Panc1 (cell line): ENCODE results near the gene RNF169. TPM values are rescaled to one million over a fixed set of nuclear protein-coding genes. Genes with fewer than 3 reads are reported as not detected.

Experiments used
- ATAC-seq: fragments of 200-7000 bp; cut with Tn5 transposase; 2 replicates; pipeline ENCODE4 v1.9.1; 2020; ENCODE audit warnings: mild to moderate bottlenecking, moderate library complexity
- BruUV-seq: library from RNA; stranded (reverse); fragments of 400-500 nt; replicated peaks from 2 replicates; lab custom pipeline; 2021; lab: Mats Ljungman, UMichigan
- CTCF ChIA-PET: fragments of 300-600 bp; sonication (Branson Sonifier 250); formaldehyde crosslinking; loops from one replicate; lab custom pipeline; 2022; ENCODE audit warnings: antibody characterized with exemption; lab: Charles Lee
- POLR2A ChIA-PET: fragments of 300-600 bp; sonication (Branson Sonifier 250); formaldehyde crosslinking; loops from one replicate; lab custom pipeline; 2022; ENCODE audit warnings: antibody characterized with exemption; lab: Charles Lee
- DNase-seq: peaks from one replicate; pipeline ENCODE4 v3.0.0-alpha.2; 2010; ENCODE audit warnings: low read depth, low spot score
- H3K27ac ChIP-seq: 2 replicates; pipeline ENCODE4 v1.5.1; 2011; ENCODE audit warnings: mild to moderate bottlenecking, low read length, inconsistent platforms
- H3K27me3 ChIP-seq: fragments of 200-500 bp; sonication (Bioruptor generic); 2 replicates; pipeline ENCODE4 v1.6.0; 2014; ENCODE audit warnings: low read length, inconsistent platforms; ENCODE audit not compliant: control insufficient read depth, insufficient read depth
- H3K36me3 ChIP-seq: fragments of 200-500 bp; sonication (Bioruptor generic); 2 replicates; pipeline ENCODE4 v1.5.1; 2014; ENCODE audit warnings: inconsistent platforms, mild to moderate bottlenecking, low read length, moderate library complexity; ENCODE audit not compliant: control insufficient read depth, insufficient read depth
- H3K4me1 ChIP-seq: 2 replicates; pipeline ENCODE4 v1.5.1; 2011; ENCODE audit warnings: inconsistent platforms, mild to moderate bottlenecking, low read length, moderate library complexity; ENCODE audit not compliant: control insufficient read depth, insufficient read depth
- H3K4me3 ChIP-seq, 2 experiments: 2 replicates each; pipeline ENCODE4 v1.5.1; 2011 to 2012; ENCODE audit warnings: low read depth in 2 of 2, low read length in 2 of 2, mild to moderate bottlenecking in 2 of 2, inconsistent platforms in 1 of 2, moderate library complexity in 1 of 2
- H3K9me3 ChIP-seq: fragments of 200-500 bp; sonication (Bioruptor generic); 2 replicates; pipeline ENCODE4 v1.5.1; 2014; ENCODE audit warnings: low read depth, mild to moderate bottlenecking, inconsistent platforms, low read length, moderate library complexity; ENCODE audit not compliant: control insufficient read depth, insufficient read depth
- POLR2AphosphoS5 ChIP-seq: IDR thresholded peaks from 2 replicates; pipeline ENCODE4 v1.6.1; 2012; ENCODE audit warnings: mild to moderate bottlenecking, low read depth, low read length, moderate library complexity
- SIN3A ChIP-seq: IDR thresholded peaks from 2 replicates; pipeline ENCODE4 v1.6.1; 2012; ENCODE audit warnings: low read depth, mild to moderate bottlenecking, low read length, moderate library complexity, borderline replicate concordance; ENCODE audit not compliant: insufficient read depth
- TCF7L2 ChIP-seq: IDR thresholded peaks from 2 replicates; pipeline ENCODE4 v1.6.1; 2011; ENCODE audit warnings: mild to moderate bottlenecking, low read depth, low read length, inconsistent platforms
- in situ Hi-C: cut with HindIII; loops from 2 replicates; pipeline ENCODE4 v1.10.0; 2016; ENCODE audit warnings: low sequenced_read_pairs, low pct_unique_long_range_greater_than_20kb
- intact Hi-C: fragments of 100-400 bp; cut with micrococcal nuclease; formaldehyde crosslinking; loops from one replicate; pipeline ENCODE4 v1.10.0; 2022; ENCODE audit not compliant: unreplicated experiment
- total RNA-seq: library from RNA; stranded (reverse); gene quantifications from one replicate; pipeline ENCODE4 v1.2.1, GENCODE V29; 2021; ENCODE audit not compliant: unreplicated experiment
- TF ChIP-seq, protein P1 (sequence below): fragments of 450-650 bp; IDR thresholded peaks from 2 replicates; pipeline ENCODE4 v1.5.1; 2017; ENCODE audit warnings: mild to moderate bottlenecking
- TF ChIP-seq, protein P2 (sequence below), 2 experiments: IDR thresholded peaks; 2 replicates each; pipeline ENCODE4 v1.6.1; 2011 to 2012; ENCODE audit warnings: low read depth in 2 of 2, control low read depth in 1 of 2, low read length in 1 of 2, mild to moderate bottlenecking in 1 of 2, moderate library complexity in 1 of 2; ENCODE audit not compliant: insufficient read depth in 1 of 2

The RNF169 gene
- total RNA-seq, 1 experiment from 2014 or later: 23.6 TPM

DNA sequence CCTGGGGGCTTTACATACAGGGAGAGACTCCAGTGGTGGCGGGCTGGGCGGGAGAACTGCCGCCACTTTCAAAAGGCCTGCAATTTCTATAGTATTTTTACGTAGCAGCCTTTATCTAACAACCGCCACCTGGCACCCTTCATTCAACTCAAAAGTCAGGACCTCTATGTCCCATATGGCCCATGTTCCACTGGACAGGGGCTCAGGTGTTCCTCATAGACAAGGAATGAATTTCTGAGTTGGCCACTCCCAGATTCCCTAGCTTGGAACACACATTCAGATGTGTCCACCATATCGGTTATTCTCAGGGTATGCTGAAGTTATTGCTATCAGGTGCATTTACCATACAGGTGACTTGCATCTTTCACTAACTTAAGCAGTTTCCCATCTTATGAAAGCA is 29.9 kb downstream of the RNF169 start:
- ChIA-PET CTCF (no interaction called here), POLR2A (no interaction called here)
- TF ChIP-seq, protein P1, sequence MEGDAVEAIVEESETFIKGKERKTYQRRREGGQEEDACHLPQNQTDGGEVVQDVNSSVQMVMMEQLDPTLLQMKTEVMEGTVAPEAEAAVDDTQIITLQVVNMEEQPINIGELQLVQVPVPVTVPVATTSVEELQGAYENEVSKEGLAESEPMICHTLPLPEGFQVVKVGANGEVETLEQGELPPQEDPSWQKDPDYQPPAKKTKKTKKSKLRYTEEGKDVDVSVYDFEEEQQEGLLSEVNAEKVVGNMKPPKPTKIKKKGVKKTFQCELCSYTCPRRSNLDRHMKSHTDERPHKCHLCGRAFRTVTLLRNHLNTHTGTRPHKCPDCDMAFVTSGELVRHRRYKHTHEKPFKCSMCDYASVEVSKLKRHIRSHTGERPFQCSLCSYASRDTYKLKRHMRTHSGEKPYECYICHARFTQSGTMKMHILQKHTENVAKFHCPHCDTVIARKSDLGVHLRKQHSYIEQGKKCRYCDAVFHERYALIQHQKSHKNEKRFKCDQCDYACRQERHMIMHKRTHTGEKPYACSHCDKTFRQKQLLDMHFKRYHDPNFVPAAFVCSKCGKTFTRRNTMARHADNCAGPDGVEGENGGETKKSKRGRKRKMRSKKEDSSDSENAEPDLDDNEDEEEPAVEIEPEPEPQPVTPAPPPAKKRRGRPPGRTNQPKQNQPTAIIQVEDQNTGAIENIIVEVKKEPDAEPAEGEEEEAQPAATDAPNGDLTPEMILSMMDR: no peak
- no peak for TF ChIP-seq TCF7L2
- TF ChIP-seq POLR2AphosphoS5: no peak
- TF ChIP-seq SIN3A: no peak
- TF ChIP-seq, protein P2, sequence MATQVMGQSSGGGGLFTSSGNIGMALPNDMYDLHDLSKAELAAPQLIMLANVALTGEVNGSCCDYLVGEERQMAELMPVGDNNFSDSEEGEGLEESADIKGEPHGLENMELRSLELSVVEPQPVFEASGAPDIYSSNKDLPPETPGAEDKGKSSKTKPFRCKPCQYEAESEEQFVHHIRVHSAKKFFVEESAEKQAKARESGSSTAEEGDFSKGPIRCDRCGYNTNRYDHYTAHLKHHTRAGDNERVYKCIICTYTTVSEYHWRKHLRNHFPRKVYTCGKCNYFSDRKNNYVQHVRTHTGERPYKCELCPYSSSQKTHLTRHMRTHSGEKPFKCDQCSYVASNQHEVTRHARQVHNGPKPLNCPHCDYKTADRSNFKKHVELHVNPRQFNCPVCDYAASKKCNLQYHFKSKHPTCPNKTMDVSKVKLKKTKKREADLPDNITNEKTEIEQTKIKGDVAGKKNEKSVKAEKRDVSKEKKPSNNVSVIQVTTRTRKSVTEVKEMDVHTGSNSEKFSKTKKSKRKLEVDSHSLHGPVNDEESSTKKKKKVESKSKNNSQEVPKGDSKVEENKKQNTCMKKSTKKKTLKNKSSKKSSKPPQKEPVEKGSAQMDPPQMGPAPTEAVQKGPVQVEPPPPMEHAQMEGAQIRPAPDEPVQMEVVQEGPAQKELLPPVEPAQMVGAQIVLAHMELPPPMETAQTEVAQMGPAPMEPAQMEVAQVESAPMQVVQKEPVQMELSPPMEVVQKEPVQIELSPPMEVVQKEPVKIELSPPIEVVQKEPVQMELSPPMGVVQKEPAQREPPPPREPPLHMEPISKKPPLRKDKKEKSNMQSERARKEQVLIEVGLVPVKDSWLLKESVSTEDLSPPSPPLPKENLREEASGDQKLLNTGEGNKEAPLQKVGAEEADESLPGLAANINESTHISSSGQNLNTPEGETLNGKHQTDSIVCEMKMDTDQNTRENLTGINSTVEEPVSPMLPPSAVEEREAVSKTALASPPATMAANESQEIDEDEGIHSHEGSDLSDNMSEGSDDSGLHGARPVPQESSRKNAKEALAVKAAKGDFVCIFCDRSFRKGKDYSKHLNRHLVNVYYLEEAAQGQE (IDR thresholded peaks at IDR 0.05; ENCODE audit: insufficient read depth in 1 of 2, low read depth in 2 of 2, low read length in 1 of 2): no peak
- H3K4me1 ChIP-seq: peaks cover 13% of the 10 kb centered on the region
- DNase-seq (no peak), ATAC-seq (no peak)
- no peaks in the 10 kb centered on the region for H3K9me3 ChIP-seq
- no TSS peak for BruUV-seq
- no peak overlapping the region for H3K27ac ChIP-seq
- intact Hi-C loops: no loop called here
- no peaks in the 10 kb centered on the region for H3K27me3 ChIP-seq
- H3K36me3 ChIP-seq: no peaks in the 10 kb centered on the region
- in situ Hi-C loops: no loop called here
- no peak overlapping the region for H3K4me3 ChIP-seq

DNA sequence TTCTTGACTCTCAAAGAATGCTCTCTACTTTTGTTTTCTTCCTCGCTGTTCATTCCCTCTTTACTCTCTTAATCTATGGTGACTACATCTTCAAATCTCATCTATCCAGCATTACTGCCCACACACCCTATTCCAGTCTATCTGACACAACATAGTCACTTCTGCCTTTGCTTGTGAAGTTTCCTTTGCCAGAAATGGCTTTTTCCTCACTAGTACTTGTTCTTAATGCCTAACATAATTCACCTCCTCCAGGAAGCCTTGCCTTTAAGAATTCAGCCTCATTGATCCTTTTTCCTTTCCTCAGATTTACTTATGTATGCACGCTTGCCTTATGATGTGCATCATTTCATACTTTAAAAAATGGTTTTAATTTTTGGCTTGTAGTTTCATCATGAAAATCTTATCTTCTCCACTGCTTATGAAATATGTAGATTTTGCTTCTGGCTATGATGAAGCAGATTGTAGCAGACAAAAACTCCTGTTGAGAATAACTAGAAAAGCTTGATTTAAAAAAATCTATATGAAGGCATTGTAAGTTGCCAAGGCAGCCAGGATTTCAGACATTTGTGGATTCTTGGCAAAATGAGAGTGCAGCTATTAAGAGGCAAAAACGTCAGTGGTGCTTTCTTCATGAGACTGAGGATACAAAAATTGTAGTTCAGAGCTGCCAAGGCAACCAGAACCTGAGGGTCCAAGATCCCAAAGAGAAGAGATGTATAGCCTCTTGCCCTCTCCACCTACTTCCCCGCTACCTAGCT is 31.8 kb downstream of the RNF169 start:
- no peak for ATAC-seq
- CTCF ChIA-PET: no interaction called here
- peaks cover 15% of the 10 kb centered on the region for H3K4me1 ChIP-seq
- in situ Hi-C loops (no loop called here), intact Hi-C loops (no loop called here)
- no peak for DNase-seq
- TF ChIP-seq TCF7L2: no peak
- TF ChIP-seq POLR2AphosphoS5: no peak
- TF ChIP-seq, protein P2 (IDR thresholded peaks at IDR 0.05; ENCODE audit: insufficient read depth in 1 of 2, low read depth in 2 of 2, low read length in 1 of 2): no peak
- TF ChIP-seq, protein P1: no peak
- TF ChIP-seq SIN3A: no peak
- H3K36me3 ChIP-seq: no peaks in the 10 kb centered on the region
- H3K27me3 ChIP-seq: no peaks in the 10 kb centered on the region
- POLR2A ChIA-PET: no interaction called here
- H3K27ac ChIP-seq: no peak overlapping the region
- no TSS peak for BruUV-seq
- no peak overlapping the region for H3K4me3 ChIP-seq
- H3K9me3 ChIP-seq: no peaks in the 10 kb centered on the region
